HG03280 (cell line): ENCODE measurements around the gene VPS16.
"Not testable (repeated sequence)": the region's sequence is repeated elsewhere in the genome, so short reads cannot be mapped to it uniquely, and the experiment has no call there.

Experiments
- ATAC-seq: cut with Tn5 transposase; IDR thresholded peaks from one replicate; pipeline ENCODE4 v1.9.1; 2021; ENCODE audit warnings: mild to moderate bottlenecking, moderate library complexity; ENCODE audit not compliant: unreplicated experiment

VPS16 gene

DNA sequence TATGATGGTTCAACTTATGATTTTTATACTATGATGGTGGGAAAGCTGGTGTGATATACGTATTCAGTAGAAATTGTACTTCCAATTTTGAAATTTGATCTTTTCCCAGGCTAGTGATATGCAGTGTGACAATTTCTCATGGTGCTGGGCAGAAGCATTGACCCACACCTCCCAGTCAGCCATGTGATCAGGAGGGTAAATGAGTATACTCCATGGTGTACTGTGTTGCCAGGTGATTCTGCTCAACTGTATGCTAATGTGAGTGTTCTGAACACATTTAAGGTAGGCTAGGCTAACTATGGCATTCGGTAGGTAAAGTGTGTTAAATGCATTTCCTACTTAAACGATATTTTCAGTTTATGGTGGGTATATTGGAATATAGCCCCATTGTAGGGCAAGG lies 51.8 kb downstream of the VPS16 start:
- no peak for ATAC-seq

DNA sequence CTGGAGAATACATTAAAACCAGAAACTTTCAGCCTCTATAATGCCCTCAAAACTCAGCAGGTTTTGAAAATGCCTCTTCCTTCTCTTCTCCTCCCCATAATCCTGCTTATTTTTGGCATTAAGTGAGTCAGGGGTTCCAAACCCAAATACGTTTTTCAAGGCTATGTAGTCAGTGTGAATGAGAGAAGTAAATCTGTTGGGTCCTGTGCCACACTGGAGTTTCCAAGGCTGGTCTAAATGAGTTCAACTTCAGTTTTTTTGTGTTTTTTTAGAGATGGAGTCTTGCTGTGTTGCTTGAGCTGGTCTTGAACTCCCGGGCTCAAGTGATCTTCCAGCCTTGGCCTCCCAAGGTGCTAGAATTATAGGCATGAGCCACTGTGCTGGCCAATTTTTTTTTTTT lies 53.7 kb downstream of the VPS16 start:
- ATAC-seq = no peak

GRCh38 chr20:2895154-2895553 lies 54.6 kb downstream of the VPS16 start:
- not testable (repeated sequence) for ATAC-seq

DNA sequence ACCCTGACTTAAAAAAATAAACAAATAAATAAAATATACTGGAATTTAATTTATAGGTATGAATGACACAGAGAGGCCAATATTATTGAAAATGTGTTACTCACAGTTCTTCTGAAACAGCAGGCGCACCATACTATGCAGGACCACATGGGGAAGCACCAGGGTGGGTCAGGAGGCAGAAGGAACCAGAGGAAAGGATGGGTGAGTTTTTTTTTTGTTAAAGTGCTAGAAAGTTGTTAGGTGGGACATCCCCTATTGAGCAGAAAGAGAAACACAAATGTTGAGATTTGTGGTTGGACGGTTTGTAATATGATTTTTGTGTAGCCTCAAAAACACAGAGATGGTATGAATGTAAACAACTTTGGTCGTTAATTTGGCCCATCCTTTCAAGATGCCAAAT lies 58.7 kb downstream of the VPS16 start:
- no peak for ATAC-seq

GRCh38 chr20:2900845-2901592 lies 60.5 kb downstream of the VPS16 start:
- ATAC-seq = no peak

- no peak for ATAC-seq
Observed at GRCh38 chr20:2902291-2902690, 61.7 kb downstream of the VPS16 start.

DNA sequence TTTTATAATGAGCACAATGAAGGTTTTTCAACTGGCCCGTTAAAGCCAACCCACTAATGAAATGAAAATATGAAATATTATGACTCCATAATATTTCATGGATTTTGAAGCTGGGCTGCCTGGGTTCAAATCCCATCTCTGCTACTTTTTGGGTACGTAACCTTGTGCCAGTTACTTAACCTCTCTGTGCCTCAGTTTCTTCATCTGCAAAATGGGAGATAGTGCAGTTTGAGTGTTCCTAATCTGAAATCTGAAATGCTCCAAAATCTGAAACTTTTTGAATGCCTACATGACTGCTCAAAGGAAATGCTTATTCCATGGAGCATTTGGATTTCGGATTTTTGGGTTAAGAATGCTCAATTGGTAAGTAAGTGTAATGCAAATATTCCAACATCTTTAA lies 62.3 kb downstream of the VPS16 start:
- no peak for ATAC-seq

- no peak for ATAC-seq
Observed at GRCh38 chr20:2903686-2904085, 63.1 kb downstream of the VPS16 start.

- ATAC-seq = no peak
Observed at GRCh38 chr20:2907519-2907918, 67.0 kb downstream of the VPS16 start.

GRCh38 chr20:2909953-2910352 lies 69.4 kb downstream of the VPS16 start:
- ATAC-seq = no peak

GRCh38 chr20:2911200-2911599 lies 70.7 kb downstream of the VPS16 start:
- ATAC-seq = no peak

GRCh38 chr20:2914160-2914559 lies 73.6 kb downstream of the VPS16 start:
- ATAC-seq = no peak
